ENCODE results near the gene DHX15.

GRCh38 chr4:24615977-24616376, 31.6 kb upstream of the DHX15 start:
- TF ChIP-seq HDGF (IDR thresholded peaks at IDR 0.05; ENCODE audit: borderline replicate concordance) (no peak), TARDBP (IDR thresholded peaks at IDR 0.05) (no peak), SUZ12 (IDR thresholded peaks at IDR 0.05) (no peak)
